GM12873 (cell line): Measurements from ENCODE around the gene TIE1.

Experiments
- CTCF ChIP-seq: IDR thresholded peaks from 2 replicates; pipeline ENCODE4 v1.5.1; 2012; ENCODE audit warnings: low read depth, mild to moderate bottlenecking, moderate library complexity, low read length, control low read depth; ENCODE audit not compliant: insufficient read depth; ENCODE audit errors: missing control alignments

The TIE1 gene

GRCh38 chr1:43334453-43335205 lies 33.8 kb downstream of the TIE1 start:
- no peak for TF ChIP-seq CTCF

GRCh38 chr1:43337588-43337987 lies 36.8 kb downstream of the TIE1 start, which contains the start of gene MPL:
Gene MPL, plus strand, starts transcription at chr1:43337818. Its CDS starts 31 bp downstream, at chr1:43337849.
- TF ChIP-seq CTCF, result no peak

- no peak for TF ChIP-seq CTCF
Observed at GRCh38 chr1:43338001-43338400, 37.2 kb downstream of the TIE1 start.

GRCh38 chr1:43339584-43340232 lies 38.9 kb downstream of the TIE1 start:
- no peak for TF ChIP-seq CTCF

- TF ChIP-seq CTCF, result no peak
Observed at GRCh38 chr1:43340559-43340958, 39.8 kb downstream of the TIE1 start.

- TF ChIP-seq CTCF, result no peak
Observed at GRCh38 chr1:43344267-43344850, 43.6 kb downstream of the TIE1 start.

GRCh38 chr1:43345120-43345519 lies 44.3 kb downstream of the TIE1 start:
- TF ChIP-seq CTCF, result no peak
